ELR (cell line): ENCODE data around the gene SLC38A9.
A peak's percentile ranks its signal among the peaks of the same experiment; 100 is the strongest.
"Not testable (repeated sequence)": the region's sequence is repeated elsewhere in the genome, so short reads cannot be mapped to it uniquely, and the experiment has no call there.

Experiments used
- DNase-seq: peaks from one replicate; pipeline ENCODE4 v3.0.0-alpha.2; 2015; ENCODE audit warnings: low read depth

Gene SLC38A9

GRCh38 chr5:55702598-55703345 is 9.4 kb downstream of the SLC38A9 start:
- DNase-seq, result no peak

- no peak for DNase-seq
These were observed 10.5 kb downstream of the SLC38A9 start for GRCh38 chr5:55701462-55702103.

GRCh38 chr5:55700745-55701144 is 11.4 kb downstream of the SLC38A9 start:
- no peak for DNase-seq

- DNase-seq, result no peak
These were observed 13.0 kb downstream of the SLC38A9 start for GRCh38 chr5:55699041-55699688.

GRCh38 chr5:55696704-55697103 is 15.4 kb downstream of the SLC38A9 start:
- not testable (repeated sequence) for DNase-seq

- peak; percentile 60 for DNase-seq
These were observed 17.8 kb downstream of the SLC38A9 start for GRCh38 chr5:55694152-55694830.

GRCh38 chr5:55692509-55692908 is 19.6 kb downstream of the SLC38A9 start:
- no peak for DNase-seq

- DNase-seq, result no peak
These were observed 20.1 kb downstream of the SLC38A9 start for GRCh38 chr5:55692106-55692417.

- DNase-seq, result peak; percentile 71
These were observed 20.6 kb downstream of the SLC38A9 start for GRCh38 chr5:55691265-55692105.

GRCh38 chr5:55682071-55682470 is 30.1 kb downstream of the SLC38A9 start:
- DNase-seq, result no peak

- no peak for DNase-seq
These were observed 30.8 kb downstream of the SLC38A9 start for GRCh38 chr5:55681301-55681700.

- DNase-seq, result no peak
These were observed 31.8 kb downstream of the SLC38A9 start for GRCh38 chr5:55680353-55680752.

GRCh38 chr5:55679556-55679955 is 32.6 kb downstream of the SLC38A9 start:
- DNase-seq, result no peak

GRCh38 chr5:55675119-55675518 is 37.0 kb downstream of the SLC38A9 start:
- no peak for DNase-seq

GRCh38 chr5:55674340-55674739 is 37.8 kb downstream of the SLC38A9 start:
- DNase-seq, result no peak

- DNase-seq, result no peak
These were observed 39.6 kb downstream of the SLC38A9 start for GRCh38 chr5:55672477-55672911.

GRCh38 chr5:55671975-55672374 is 40.1 kb downstream of the SLC38A9 start:
- DNase-seq, result no peak

- peak; percentile 93 for DNase-seq
These were observed 43.8 kb downstream of the SLC38A9 start for GRCh38 chr5:55668356-55668755.

GRCh38 chr5:55667938-55668337 is 44.2 kb downstream of the SLC38A9 start:
- DNase-seq, result no peak

GRCh38 chr5:55665065-55665464 is 47.1 kb downstream of the SLC38A9 start:
- no peak for DNase-seq

- no peak for DNase-seq
These were observed 54.7 kb downstream of the SLC38A9 start for GRCh38 chr5:55657443-55657842.

- peak; percentile 51 for DNase-seq
These were observed 61.7 kb downstream of the SLC38A9 start for GRCh38 chr5:55650386-55650785.
